ENCODE results near the gene FXYD2. TPM values are rescaled to one million over a fixed set of nuclear protein-coding genes. Genes with fewer than 3 reads are reported as not detected.
A peak's percentile ranks its signal among the peaks of the same experiment; 100 is the strongest.

Gene FXYD2
- total RNA-seq, 1 donor from 2014 or later = 5.0 TPM

DNA sequence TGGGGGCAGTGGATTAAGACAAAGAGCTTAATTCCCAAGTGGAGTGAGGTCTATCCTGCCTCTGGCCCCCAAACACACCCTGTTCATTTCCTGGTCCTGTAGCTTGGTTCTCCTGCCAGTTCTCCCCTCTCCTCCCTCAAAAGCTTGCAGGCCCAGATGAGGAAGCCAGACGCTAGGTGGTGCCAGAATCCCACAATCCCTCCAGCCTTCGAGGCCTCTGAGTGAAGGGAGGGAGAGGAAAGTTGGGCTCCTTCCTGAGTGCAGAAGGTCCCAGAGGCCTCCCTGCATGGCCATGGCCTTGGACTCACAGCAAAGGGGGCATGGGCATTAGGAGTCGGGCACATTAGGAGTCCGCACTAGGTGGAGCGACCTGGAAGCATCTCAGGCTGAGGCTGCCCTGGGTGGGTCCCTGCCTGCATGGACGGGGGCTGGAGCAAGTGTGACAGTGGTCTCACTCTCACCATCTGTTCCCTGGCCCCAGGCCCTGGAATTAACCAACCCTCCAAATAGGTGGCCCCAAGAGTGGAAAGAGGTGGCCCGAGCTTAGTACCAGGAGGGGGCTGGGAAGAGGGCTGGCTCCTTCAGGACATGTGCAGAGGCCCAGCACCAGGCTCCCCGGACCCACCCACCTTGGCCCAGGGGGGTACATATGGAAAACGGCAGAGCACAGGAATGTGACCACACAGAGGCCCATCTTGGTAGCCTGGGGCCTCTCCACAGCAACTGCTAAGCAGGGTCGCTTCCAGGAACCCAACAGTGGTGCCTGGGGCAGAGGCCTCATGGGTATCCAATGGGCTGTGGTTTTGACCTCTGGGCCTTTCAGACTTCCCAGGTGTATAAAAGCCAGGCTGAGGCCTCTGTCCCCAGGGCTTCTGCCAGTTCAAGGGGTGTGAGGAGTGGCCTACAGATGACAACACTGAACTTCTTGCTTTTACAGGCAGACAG lies 5.2 kb downstream of the FXYD2 start:
- no peaks in the 10 kb centered on the region for H3K36me3 ChIP-seq (ENCODE audit: control insufficient read depth, insufficient read depth, low read length)
- DNase-seq (ENCODE audit: low read depth) = no peak
- H3K27me3 ChIP-seq (ENCODE audit: control insufficient read depth, insufficient read depth, low read length) = no peaks in the 10 kb centered on the region
- TF ChIP-seq, protein P1, sequence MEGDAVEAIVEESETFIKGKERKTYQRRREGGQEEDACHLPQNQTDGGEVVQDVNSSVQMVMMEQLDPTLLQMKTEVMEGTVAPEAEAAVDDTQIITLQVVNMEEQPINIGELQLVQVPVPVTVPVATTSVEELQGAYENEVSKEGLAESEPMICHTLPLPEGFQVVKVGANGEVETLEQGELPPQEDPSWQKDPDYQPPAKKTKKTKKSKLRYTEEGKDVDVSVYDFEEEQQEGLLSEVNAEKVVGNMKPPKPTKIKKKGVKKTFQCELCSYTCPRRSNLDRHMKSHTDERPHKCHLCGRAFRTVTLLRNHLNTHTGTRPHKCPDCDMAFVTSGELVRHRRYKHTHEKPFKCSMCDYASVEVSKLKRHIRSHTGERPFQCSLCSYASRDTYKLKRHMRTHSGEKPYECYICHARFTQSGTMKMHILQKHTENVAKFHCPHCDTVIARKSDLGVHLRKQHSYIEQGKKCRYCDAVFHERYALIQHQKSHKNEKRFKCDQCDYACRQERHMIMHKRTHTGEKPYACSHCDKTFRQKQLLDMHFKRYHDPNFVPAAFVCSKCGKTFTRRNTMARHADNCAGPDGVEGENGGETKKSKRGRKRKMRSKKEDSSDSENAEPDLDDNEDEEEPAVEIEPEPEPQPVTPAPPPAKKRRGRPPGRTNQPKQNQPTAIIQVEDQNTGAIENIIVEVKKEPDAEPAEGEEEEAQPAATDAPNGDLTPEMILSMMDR (IDR thresholded peaks at IDR 0.05; ENCODE audit: insufficient read depth, low read length, poor library complexity, severe bottlenecking) = peak; percentile 72
- H3K4me3 ChIP-seq (ENCODE audit: low read depth, low read length) = no peak overlapping the region

DNA sequence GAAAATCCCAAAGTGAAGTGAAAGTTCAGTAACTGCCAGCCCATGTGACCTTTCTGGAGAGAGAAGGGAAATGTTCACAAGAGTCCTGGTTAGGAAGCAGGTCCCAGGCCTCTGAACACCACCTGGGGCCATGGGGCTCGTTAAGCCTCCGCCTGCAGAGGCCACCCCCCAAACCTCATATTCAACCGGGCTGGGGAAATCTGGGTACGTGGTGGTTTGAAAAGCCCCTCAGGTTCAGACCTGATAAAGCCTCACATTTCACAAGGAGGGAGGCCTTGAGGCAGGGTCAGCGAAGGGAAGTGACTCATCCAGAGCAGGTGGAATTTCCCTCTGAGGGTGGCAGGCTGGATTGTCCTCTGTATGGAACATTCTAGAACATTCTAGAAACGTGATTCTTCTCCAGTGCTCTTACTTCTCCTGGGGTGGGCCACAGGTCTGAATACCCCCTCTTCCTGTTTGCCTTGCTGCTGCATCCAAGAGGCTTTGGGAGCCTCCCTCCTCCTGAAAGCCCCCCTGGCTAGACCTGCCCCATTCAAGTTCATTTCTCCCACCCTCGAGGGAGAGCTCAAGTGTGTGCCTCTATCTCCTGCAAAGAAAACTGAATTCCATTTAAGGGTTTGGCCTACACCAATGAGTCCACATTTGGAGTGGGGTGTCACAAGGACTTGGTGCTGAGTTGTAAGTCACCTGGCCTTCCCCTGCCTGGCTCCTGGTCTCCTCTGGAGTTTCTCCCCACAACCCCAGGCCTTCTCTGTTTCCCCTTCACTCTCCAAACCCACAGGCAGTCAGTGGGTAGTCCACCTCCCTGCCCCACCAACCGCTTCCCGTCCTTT lies 6.3 kb downstream of the FXYD2 start:
- Histone ChIP-seq H3K27me3 (ENCODE audit: control insufficient read depth, insufficient read depth, low read length) (no peaks in the 10 kb centered on the region), H3K4me3 (ENCODE audit: low read depth, low read length) (no peak overlapping the region), H3K36me3 (ENCODE audit: control insufficient read depth, insufficient read depth, low read length) (no peaks in the 10 kb centered on the region)
- TF ChIP-seq, protein P1 (IDR thresholded peaks at IDR 0.05; ENCODE audit: insufficient read depth, low read length, poor library complexity, severe bottlenecking) = no peak
- peak; percentile 56 for DNase-seq (ENCODE audit: low read depth)

DNA sequence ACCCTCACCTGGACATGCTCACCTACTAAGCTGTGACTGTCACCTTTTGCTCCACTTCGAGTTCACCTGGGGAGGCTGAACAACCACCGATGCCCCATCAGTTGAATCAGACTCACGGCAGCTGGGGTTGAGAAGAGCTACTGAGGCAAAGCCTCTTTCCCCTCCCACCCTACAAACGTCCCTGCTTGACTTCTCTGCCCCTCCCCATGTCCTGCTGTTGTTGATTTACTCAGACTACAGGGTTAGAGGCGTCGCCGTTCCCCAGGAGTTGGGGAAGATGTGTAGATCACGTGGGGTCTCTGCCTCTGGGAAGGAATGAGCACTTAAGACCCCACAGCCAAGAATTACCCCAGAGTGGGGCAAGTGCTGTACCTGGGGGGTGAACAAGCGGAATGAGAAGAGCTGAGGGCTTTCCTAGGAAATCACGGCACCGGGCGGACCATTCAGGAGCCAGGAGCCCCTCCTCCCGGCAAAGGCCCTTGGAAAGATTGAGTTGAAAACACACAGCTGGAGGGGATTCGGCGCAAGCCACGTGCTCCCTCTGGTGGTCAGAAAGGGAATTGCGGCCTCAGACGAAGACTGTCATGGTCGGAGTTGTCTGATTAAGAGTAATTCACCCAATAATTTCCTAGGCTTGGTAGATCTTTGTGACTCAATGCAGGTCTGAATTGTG lies 7.0 kb downstream of the FXYD2 start:
- no peaks in the 10 kb centered on the region for H3K27me3 ChIP-seq (ENCODE audit: control insufficient read depth, insufficient read depth, low read length)

DNA sequence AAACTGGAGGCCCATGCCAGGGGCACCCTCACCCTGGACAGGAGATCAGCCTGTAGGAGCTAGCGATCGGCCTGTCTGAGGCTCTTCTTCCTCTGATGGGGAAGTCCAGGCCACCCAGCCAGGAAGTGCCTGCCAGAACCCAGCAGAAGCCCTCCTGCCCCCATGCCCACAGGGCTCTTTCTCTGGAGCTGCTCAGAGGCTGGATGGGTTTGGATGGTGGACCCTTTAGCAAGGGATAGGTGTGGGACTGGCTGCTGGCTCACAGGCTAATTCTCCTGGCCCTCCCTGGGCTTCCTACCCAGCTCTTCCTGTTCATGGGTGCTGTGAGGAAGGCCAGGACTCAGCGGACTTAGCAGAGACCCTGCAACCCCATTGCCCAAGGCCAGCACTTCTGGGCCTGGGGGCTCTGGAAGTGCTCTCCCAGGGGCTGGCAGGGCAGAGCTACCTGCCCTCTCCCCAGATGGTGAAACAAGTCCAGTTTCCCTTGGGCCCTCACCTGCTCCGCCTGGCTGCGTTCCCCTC lies 7.6 kb downstream of the FXYD2 start:
- Histone ChIP-seq H3K4me3 (ENCODE audit: low read depth, low read length) (peak overlapping the region; percentile 49), H3K27me3 (ENCODE audit: control insufficient read depth, insufficient read depth, low read length) (no peaks in the 10 kb centered on the region), H3K36me3 (ENCODE audit: control insufficient read depth, insufficient read depth, low read length) (no peaks in the 10 kb centered on the region)
- TF ChIP-seq, protein P1 (IDR thresholded peaks at IDR 0.05; ENCODE audit: insufficient read depth, low read length, poor library complexity, severe bottlenecking) = no peak
- no peak for DNase-seq (ENCODE audit: low read depth)

More for the DNA sequence above, 7.0 kb downstream of the FXYD2 start:
- no peaks in the 10 kb centered on the region for H3K36me3 ChIP-seq (ENCODE audit: control insufficient read depth, insufficient read depth, low read length)
- DNase-seq (ENCODE audit: low read depth) = peak; percentile 67
- TF ChIP-seq, protein P1 (IDR thresholded peaks at IDR 0.05; ENCODE audit: insufficient read depth, low read length, poor library complexity, severe bottlenecking) = peak; percentile 99
- peak overlapping the region; percentile 49 for H3K4me3 ChIP-seq (ENCODE audit: low read depth, low read length)

DNA sequence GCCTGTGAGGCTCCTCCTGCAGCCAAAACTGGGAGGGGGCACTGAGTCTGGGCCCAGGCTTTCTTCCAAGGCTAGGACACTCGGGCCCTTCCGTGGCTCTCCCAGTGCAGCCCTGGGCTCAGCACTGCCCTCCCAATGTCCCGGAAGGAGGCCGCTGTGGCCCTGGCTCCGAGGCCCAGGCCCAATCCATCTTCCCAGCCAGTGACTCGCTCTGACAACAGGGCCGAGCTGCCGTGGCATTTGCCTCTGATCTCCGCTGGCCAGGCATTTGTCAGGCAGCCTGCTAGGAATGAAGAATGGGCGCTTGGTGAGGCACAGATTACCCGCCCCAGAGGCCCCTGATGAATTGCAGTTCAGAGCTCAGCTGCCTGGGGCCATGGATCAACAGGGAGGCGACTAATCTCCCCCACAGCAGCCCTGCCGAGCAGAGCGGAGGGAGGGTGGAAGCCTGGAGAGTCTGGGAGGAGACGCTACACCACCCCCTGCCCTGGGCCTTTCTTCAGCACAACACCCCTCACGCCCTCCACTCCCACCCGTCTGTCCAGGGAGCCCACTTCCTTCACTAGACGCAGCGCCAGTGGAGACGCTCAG lies 8.3 kb downstream of the FXYD2 start:
- DNase-seq (ENCODE audit: low read depth) = no peak
- TF ChIP-seq, protein P1 (IDR thresholded peaks at IDR 0.05; ENCODE audit: insufficient read depth, low read length, poor library complexity, severe bottlenecking) = peak; percentile 3
- Histone ChIP-seq H3K27me3 (ENCODE audit: control insufficient read depth, insufficient read depth, low read length) (no peaks in the 10 kb centered on the region), H3K4me3 (ENCODE audit: low read depth, low read length) (peak overlapping the region; percentile 49), H3K36me3 (ENCODE audit: control insufficient read depth, insufficient read depth, low read length) (no peaks in the 10 kb centered on the region)
